Mesenchymal stem cell (in vitro differentiated cells and primary cell): ENCODE measurements around the gene CAPN2.

Experiments
- DNase-seq: peaks from one replicate; pipeline ENCODE4 v3.0.0-alpha.2; 2013
- H2AFZ ChIP-seq: one replicate; pipeline ENCODE4 v1.6.1; 2013; ENCODE audit warnings: low read depth, mild to moderate bottlenecking, control low read depth, inconsistent platforms, low read length, moderate library complexity
- H2AK5ac ChIP-seq: 2 replicates; pipeline ENCODE4 v1.6.1; 2013; ENCODE audit warnings: low read length, moderate library complexity, mild to moderate bottlenecking, inconsistent platforms; ENCODE audit not compliant: severe bottlenecking
- H2BK120ac ChIP-seq: one replicate; pipeline ENCODE4 v1.6.1; 2013; ENCODE audit warnings: low read depth, mild to moderate bottlenecking, inconsistent platforms, low read length, moderate library complexity
- H2BK12ac ChIP-seq, 2 experiments: one replicate each; pipeline ENCODE4 v1.6.1; 2013; ENCODE audit warnings: inconsistent platforms in 2 of 2, low read length in 2 of 2, mild to moderate bottlenecking in 2 of 2, moderate library complexity in 2 of 2, control low read depth in 1 of 2
- H2BK15ac ChIP-seq: one replicate; pipeline ENCODE4 v1.6.1; 2013; ENCODE audit warnings: mild to moderate bottlenecking, low read depth, inconsistent platforms; ENCODE audit not compliant: poor library complexity, severe bottlenecking
- H2BK5ac ChIP-seq: 2 replicates; pipeline ENCODE4 v1.6.1; 2013; ENCODE audit warnings: low read depth, mild to moderate bottlenecking, low read length, control low read depth, inconsistent platforms; ENCODE audit not compliant: poor library complexity, severe bottlenecking
- H3K14ac ChIP-seq, 2 experiments: one replicate each; pipeline ENCODE4 v1.6.1; 2013; ENCODE audit warnings: inconsistent platforms in 2 of 2, low read length in 2 of 2, control low read depth in 1 of 2, mild to moderate bottlenecking in 1 of 2, moderate library complexity in 1 of 2
- H3K18ac ChIP-seq, 2 experiments: one replicate each; pipeline ENCODE4 v1.6.1; 2013; ENCODE audit warnings: inconsistent platforms in 2 of 2, low read length in 2 of 2, control low read depth in 1 of 2, low read depth in 1 of 2, mild to moderate bottlenecking in 1 of 2
- H3K23ac ChIP-seq, 2 experiments: one replicate each; pipeline ENCODE4 v1.6.1; 2013; ENCODE audit warnings: inconsistent platforms in 2 of 2, low read length in 2 of 2, mild to moderate bottlenecking in 2 of 2, moderate library complexity in 2 of 2, control low read depth in 1 of 2
- H3K27ac ChIP-seq: 2 replicates; pipeline ENCODE4 v1.5.1; 2013; ENCODE audit warnings: mild to moderate bottlenecking, moderate library complexity, low read length, control low read depth, inconsistent platforms; ENCODE audit not compliant: poor library complexity, severe bottlenecking
- H3K27me3 ChIP-seq, 2 experiments: 2 replicates each; pipeline versions ENCODE4 v1.6.1 to v1.7.0; 2013; ENCODE audit warnings: low read length in 2 of 2, mild to moderate bottlenecking in 2 of 2, moderate library complexity in 2 of 2, control low read depth in 1 of 2, inconsistent platforms in 1 of 2; ENCODE audit not compliant: control insufficient read depth in 1 of 2, insufficient read depth in 1 of 2
- H3K36me3 ChIP-seq, 2 experiments: 2 replicates each; pipeline versions ENCODE4 v1.6.1 to v1.7.0; 2013; ENCODE audit warnings: low read length in 2 of 2, control low read depth in 1 of 2, inconsistent platforms in 1 of 2, low read depth in 1 of 2, mild to moderate bottlenecking in 1 of 2; ENCODE audit not compliant: insufficient read depth in 2 of 2, control insufficient read depth in 1 of 2
- H3K4ac ChIP-seq, 2 experiments: one replicate each; pipeline ENCODE4 v1.6.1; 2013; ENCODE audit warnings: inconsistent platforms in 2 of 2, low read length in 2 of 2, mild to moderate bottlenecking in 2 of 2, moderate library complexity in 2 of 2, control low read depth in 1 of 2, low read depth in 1 of 2
- H3K4me1 ChIP-seq: 2 replicates; pipeline ENCODE4 v1.6.1; 2013; ENCODE audit warnings: low read depth, low read length, control low read depth; ENCODE audit not compliant: control insufficient read depth, insufficient read depth
- H3K4me2 ChIP-seq: 2 replicates; pipeline ENCODE4 v1.6.1; 2013; ENCODE audit warnings: low read length, mild to moderate bottlenecking, inconsistent platforms; ENCODE audit not compliant: poor library complexity, severe bottlenecking
- H3K4me3 ChIP-seq, 2 experiments: 2 replicates each; pipeline versions ENCODE4 v1.5.1 to v1.7.0; 2013; ENCODE audit warnings: low read length in 2 of 2, mild to moderate bottlenecking in 2 of 2, control low read depth in 1 of 2, low read depth in 1 of 2; ENCODE audit not compliant: insufficient read depth in 1 of 2
- H3K79me1 ChIP-seq: replicated peaks from 2 replicates; pipeline ENCODE4 v1.6.1; 2013; ENCODE audit warnings: mild to moderate bottlenecking, control low read depth, low read length, inconsistent platforms; ENCODE audit not compliant: poor library complexity, severe bottlenecking
- H3K9ac ChIP-seq: 2 replicates; pipeline ENCODE4 v1.7.0; 2013; ENCODE audit warnings: mild to moderate bottlenecking, low read length, moderate library complexity
- H3K9me3 ChIP-seq: 2 replicates; pipeline ENCODE4 v1.7.0; 2013; ENCODE audit warnings: mild to moderate bottlenecking, low read length; ENCODE audit not compliant: control insufficient read depth
- H4K8ac ChIP-seq: one replicate; pipeline ENCODE4 v1.6.1; 2013; ENCODE audit warnings: inconsistent platforms, mild to moderate bottlenecking, low read length, moderate library complexity
- H4K91ac ChIP-seq: one replicate; pipeline ENCODE4 v1.6.1; 2013; ENCODE audit warnings: mild to moderate bottlenecking, low read length, inconsistent platforms
- WGBS: methylation state at CpG from one replicate; pipeline ENCODE4 v1.1.7; 2013; ENCODE audit warnings: mixed read lengths; 5-methylcytosine and 5-hydroxymethylcytosine counted together

CAPN2 gene

DNA sequence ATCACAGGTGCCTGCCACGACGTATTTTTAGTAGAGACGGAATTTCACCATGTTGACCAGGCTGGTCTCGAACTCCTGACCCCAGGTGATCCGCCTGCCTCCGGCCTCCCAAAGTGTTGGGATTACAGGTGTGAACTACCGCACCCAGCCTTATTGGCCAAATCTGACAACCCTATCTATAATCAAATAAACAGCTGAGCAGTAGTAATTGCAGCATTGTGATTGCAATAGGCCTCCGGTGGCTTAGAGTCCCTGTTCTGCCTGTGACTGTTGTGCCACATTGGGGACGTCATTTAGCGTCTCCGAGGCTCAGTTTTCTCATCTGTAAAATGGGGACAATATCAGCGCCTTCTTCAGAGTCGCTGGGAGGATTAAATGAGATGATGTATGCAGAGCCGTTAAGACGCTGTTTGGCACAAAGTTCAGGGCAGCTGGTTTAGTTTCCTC, 569 bp upstream of the CAPN2 start:
- Histone ChIP-seq H2BK15ac (peak overlapping the region; percentile 55), H3K79me1 (peaks cover 4% of the 10 kb centered on the region), H3K9me3 (no peaks in the 10 kb centered on the region), H3K36me3 (peaks cover 6 to 24% of the 10 kb centered on the region in 2 experiments), H2BK12ac (peak overlapping the region; percentile 4 to 96), H2BK5ac (peak overlapping the region; percentile 24), H3K14ac (no peak overlapping the region), H3K4me1 (peaks cover 34% of the 10 kb centered on the region), H2AK5ac (peak overlapping the region; percentile 84), H3K4me2 (peak overlapping the region; percentile 44), H3K4ac (peak overlapping the region in 1 of 2 experiments; percentile 88), H3K18ac (peak overlapping the region in 1 of 2 experiments; percentile 93), H2BK120ac (peak overlapping the region; percentile 75), H3K27me3 (no peaks in the 10 kb centered on the region), H2AFZ (no peak overlapping the region), H3K9ac (peak overlapping the region; percentile 99), H4K8ac (no peak overlapping the region), H4K91ac (peak overlapping the region; percentile 76), H3K4me3 (peak overlapping the region; percentile 34 to 55), H3K27ac (peak overlapping the region; percentile 85), H3K23ac (no peak overlapping the region)
- no peak for DNase-seq
- WGBS: 83% methylated on average over 13 of the region's 15 CpGs

GRCh38 chr1:223712850-223713474, 623 bp downstream of the CAPN2 start:
- Histone ChIP-seq H3K4me2 (peak overlapping the region; percentile 89), H3K18ac (peak overlapping the region; percentile 87 to 100), H3K23ac (peak overlapping the region in 1 of 2 experiments; percentile 29), H3K27me3 (no peaks in the 10 kb centered on the region), H3K4me3 (peak overlapping the region; percentile 68 to 97), H3K4ac (peak overlapping the region; percentile 98 to 99), H3K79me1 (peaks cover 4% of the 10 kb centered on the region), H2BK5ac (peak overlapping the region; percentile 98), H2AFZ (no peak overlapping the region), H3K9me3 (no peaks in the 10 kb centered on the region), H2BK12ac (peak overlapping the region; percentile 70 to 87), H3K36me3 (peaks cover 14 to 36% of the 10 kb centered on the region in 2 experiments), H2AK5ac (peak overlapping the region; percentile 57), H4K91ac (peak overlapping the region; percentile 89), H2BK15ac (peak overlapping the region; percentile 78), H3K9ac (peak overlapping the region; percentile 99), H3K27ac (peak overlapping the region; percentile 96), H4K8ac (peak overlapping the region; percentile 96), H3K14ac (peak overlapping the region in 1 of 2 experiments; percentile 90), H2BK120ac (peak overlapping the region; percentile 93), H3K4me1 (peaks cover 37% of the 10 kb centered on the region)
- WGBS: 3% methylated on average over 19 of the region's 40 CpGs
- DNase-seq: no peak

DNA sequence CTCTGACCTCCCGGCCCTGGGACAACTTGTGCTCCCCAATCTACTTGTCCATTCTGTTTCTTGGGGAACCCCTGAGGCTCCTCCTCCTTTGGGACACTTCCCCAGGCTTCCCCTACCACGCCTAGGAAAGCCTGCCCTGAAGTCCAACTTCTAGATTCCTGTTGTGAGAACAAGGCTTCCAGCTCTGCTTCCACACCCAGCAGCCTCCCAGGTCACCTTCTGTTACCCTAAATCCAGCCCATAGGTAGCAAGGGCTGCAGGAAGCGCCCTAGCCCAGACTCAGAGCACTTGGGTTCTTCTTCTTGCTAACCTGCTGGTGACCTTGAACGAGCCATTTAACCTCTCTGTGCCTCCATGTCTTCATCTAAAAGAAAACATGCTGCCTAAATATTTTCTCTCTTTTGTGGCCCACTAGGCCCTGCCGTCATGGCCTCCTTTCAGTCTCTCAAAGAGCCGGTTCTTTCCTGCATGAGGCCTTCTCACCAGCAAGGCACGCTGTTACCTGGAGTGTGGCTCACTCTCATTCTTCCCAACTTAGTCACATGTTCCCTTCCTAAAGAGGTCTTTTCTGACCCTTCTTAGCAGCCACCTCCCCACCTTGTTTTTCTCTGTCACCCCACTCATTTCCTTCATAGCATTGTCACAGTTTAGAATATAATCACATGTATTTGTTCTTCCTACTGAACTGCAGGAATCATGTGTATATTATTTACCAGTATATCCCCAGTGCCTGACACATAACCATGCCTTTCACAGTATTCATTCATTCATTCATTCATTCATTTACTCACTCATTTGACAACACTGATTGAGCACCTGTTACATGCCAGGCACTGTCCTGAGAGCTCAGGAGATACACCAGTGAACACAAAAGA, 1.4 kb downstream of the CAPN2 start:
- Histone ChIP-seq H2BK12ac (peak overlapping the region; percentile 70 to 80), H2BK120ac (no peak overlapping the region)
- WGBS: 15% methylated on average over 7 of the region's 7 CpGs

GRCh38 chr1:223714421-223714724, 2.0 kb downstream of the CAPN2 start:
- Histone ChIP-seq H2BK120ac (no peak overlapping the region), H3K9me3 (no peaks in the 10 kb centered on the region), H3K27me3 (no peaks in the 10 kb centered on the region), H3K79me1 (peaks cover 4% of the 10 kb centered on the region), H2AK5ac (no peak overlapping the region), H3K4ac (no peak overlapping the region), H3K4me2 (peak overlapping the region; percentile 17), H2BK12ac (no peak overlapping the region), H3K36me3 (peaks cover 16 to 50% of the 10 kb centered on the region in 2 experiments), H4K8ac (no peak overlapping the region), H3K27ac (peak overlapping the region; percentile 91), H2BK15ac (no peak overlapping the region), H3K4me1 (peaks cover 32% of the 10 kb centered on the region), H3K14ac (no peak overlapping the region), H3K9ac (peak overlapping the region; percentile 99), H3K4me3 (peak overlapping the region in 1 of 2 experiments; percentile 97), H2AFZ (no peak overlapping the region), H2BK5ac (no peak overlapping the region), H3K23ac (no peak overlapping the region), H4K91ac (no peak overlapping the region), H3K18ac (no peak overlapping the region)
- 86% methylated on average over 1 of the region's 2 CpGs for WGBS
- no peak for DNase-seq

More for the DNA sequence above, 1.4 kb downstream of the CAPN2 start:
- peak overlapping the region; percentile 89 for H3K4me2 ChIP-seq
- H2AK5ac ChIP-seq: peak overlapping the region; percentile 94
- no peak overlapping the region for H2AFZ ChIP-seq
- H3K23ac ChIP-seq: no peak overlapping the region
- peaks cover 16 to 45% of the 10 kb centered on the region in 2 experiments for H3K36me3 ChIP-seq
- H3K79me1 ChIP-seq: peaks cover 4% of the 10 kb centered on the region
- no peak overlapping the region for H4K8ac ChIP-seq
- peak overlapping the region; percentile 98 for H2BK5ac ChIP-seq
- H3K4ac ChIP-seq: peak overlapping the region; percentile 83 to 86
- H3K27ac ChIP-seq: peak overlapping the region; percentile 91
- peak overlapping the region in 1 of 2 experiments; percentile 78 for H3K14ac ChIP-seq
- H2BK15ac ChIP-seq: no peak overlapping the region
- peak overlapping the region; percentile 68 to 97 for H3K4me3 ChIP-seq
- peak overlapping the region; percentile 99 for H3K9ac ChIP-seq
- H4K91ac ChIP-seq: peak overlapping the region; percentile 89
- H3K9me3 ChIP-seq: no peaks in the 10 kb centered on the region
- H3K27me3 ChIP-seq: no peaks in the 10 kb centered on the region
- peak overlapping the region; percentile 86 to 87 for H3K18ac ChIP-seq
- H3K4me1 ChIP-seq: peaks cover 33% of the 10 kb centered on the region
- DNase-seq: no peak
